A673 (cell line): ENCODE results near the gene MARS1.
"Not testable (repeated sequence)": the region's sequence is repeated elsewhere in the genome, so short reads cannot be mapped to it uniquely, and the experiment has no call there.

Source experiments
- CTCF ChIP-seq: fragments of 300-800, 200-600 bp; sonication (generic); conservative IDR thresholded peaks from 2 replicates; pipeline ENCODE4 v1.5.1; 2017; ENCODE audit warnings: low read depth, mild to moderate bottlenecking, antibody characterized with exemption, low read length, moderate library complexity, mixed read lengths
- EZH2 ChIP-seq: fragments of 200-600 bp; sonication (generic); IDR thresholded peaks from 2 replicates; pipeline ENCODE4 v1.6.1; 2017; ENCODE audit warnings: borderline replicate concordance, low read depth, mild to moderate bottlenecking, mixed read lengths, antibody characterized with exemption, low read length; ENCODE audit not compliant: poor library complexity, severe bottlenecking

GRCh38 chr12:57514246-57514645, 26.4 kb downstream of the MARS1 start:
- TF ChIP-seq CTCF, EZH2: not testable (repeated sequence)
